Measurements from ENCODE around the gene KIRREL1.

Gene KIRREL1

GRCh38 chr1:157975228-157975950 lies 18.1 kb upstream of the KIRREL1 start:
- no peak for DNase-seq

- no peak for DNase-seq
Measured at GRCh38 chr1:157976888-157977287, 16.6 kb upstream of the KIRREL1 start.

- no peak for DNase-seq
Measured at GRCh38 chr1:157978586-157979403, 14.7 kb upstream of the KIRREL1 start.

GRCh38 chr1:157982136-157982535 lies 11.3 kb upstream of the KIRREL1 start:
- DNase-seq, result no peak

- no peak for DNase-seq
Measured at GRCh38 chr1:157983787-157984186, 9.7 kb upstream of the KIRREL1 start.

GRCh38 chr1:157984469-157984868 lies 9.0 kb upstream of the KIRREL1 start:
- no peak for DNase-seq

- no peak for DNase-seq
Measured at GRCh38 chr1:157985473-157985872, 8.0 kb upstream of the KIRREL1 start.

- DNase-seq, result no peak
Measured at GRCh38 chr1:157988002-157988401, 5.4 kb upstream of the KIRREL1 start.

- peak in 1 of 2 donors; percentile 70 for DNase-seq
Measured at GRCh38 chr1:157992031-157992832, 1.2 kb upstream of the KIRREL1 start.

GRCh38 chr1:157992833-157993146 lies 655 bp upstream of the KIRREL1 start:
- DNase-seq, result peak in 1 of 2 donors; percentile 17

- DNase-seq, result no peak
Measured at GRCh38 chr1:157993918-157994605, 617 bp downstream of the KIRREL1 start.

GRCh38 chr1:157994704-157995582 lies 1.5 kb downstream of the KIRREL1 start:
- DNase-seq, result no peak

GRCh38 chr1:157995583-157996169 lies 2.2 kb downstream of the KIRREL1 start:
- DNase-seq, result no peak

- DNase-seq, result no peak
Measured at GRCh38 chr1:157996433-157996832, 3.0 kb downstream of the KIRREL1 start.

GRCh38 chr1:158000507-158000906 lies 7.1 kb downstream of the KIRREL1 start:
- DNase-seq, result no peak

- DNase-seq, result no peak
Measured at GRCh38 chr1:158002022-158002630, 8.7 kb downstream of the KIRREL1 start.

GRCh38 chr1:158002631-158003405 lies 9.4 kb downstream of the KIRREL1 start:
- no peak for DNase-seq

- no peak for DNase-seq
Measured at GRCh38 chr1:158003406-158003800, 10.0 kb downstream of the KIRREL1 start.

GRCh38 chr1:158005224-158005623 lies 11.8 kb downstream of the KIRREL1 start:
- DNase-seq, result no peak

GRCh38 chr1:158007180-158007579 lies 13.7 kb downstream of the KIRREL1 start:
- DNase-seq, result no peak

Data from bone marrow (tissue), 2 donors.